H9 (cell line): Measurements from ENCODE around the gene UQCRC1. TPM values are rescaled to one million over a fixed set of nuclear protein-coding genes. Genes with fewer than 3 reads are reported as not detected.

ENCODE experiments used
- DNase-seq: peaks from one replicate; pipeline ENCODE4 v3.0.0-alpha.2; 2017
- H2AFZ ChIP-seq: one replicate; pipeline ENCODE4 v1.6.1; 2013; ENCODE audit warnings: mild to moderate bottlenecking, low read length, control low read depth, moderate library complexity
- H2AK5ac ChIP-seq: 2 replicates; pipeline ENCODE4 v1.6.1; 2013; ENCODE audit warnings: low read length, control low read depth, mixed read lengths; ENCODE audit not compliant: insufficient read length
- H2BK120ac ChIP-seq: one replicate; pipeline ENCODE4 v1.6.1; 2013; ENCODE audit warnings: low read depth, mild to moderate bottlenecking, low read length, control low read depth, inconsistent platforms; ENCODE audit not compliant: poor library complexity, severe bottlenecking
- H2BK12ac ChIP-seq: 2 replicates; pipeline ENCODE4 v1.6.1; 2013; ENCODE audit warnings: low read length, control low read depth, mixed read lengths, low read depth; ENCODE audit not compliant: insufficient read length
- H2BK15ac ChIP-seq: 2 replicates; pipeline ENCODE4 v1.6.1; 2013; ENCODE audit warnings: low read depth, low read length, control low read depth
- H2BK20ac ChIP-seq: one replicate; pipeline ENCODE4 v1.6.1; 2013; ENCODE audit warnings: low read depth, mild to moderate bottlenecking, low read length, control low read depth, inconsistent platforms; ENCODE audit not compliant: poor library complexity, severe bottlenecking
- H2BK5ac ChIP-seq: 2 replicates; pipeline ENCODE4 v1.6.1; 2013; ENCODE audit warnings: low read length, control low read depth, mixed read lengths; ENCODE audit not compliant: insufficient read length
- H3K14ac ChIP-seq: 2 replicates; pipeline ENCODE4 v1.6.1; 2013; ENCODE audit warnings: low read length, control low read depth; ENCODE audit not compliant: insufficient read depth
- H3K18ac ChIP-seq: 2 replicates; pipeline ENCODE4 v1.6.1; 2013; ENCODE audit warnings: low read depth, mild to moderate bottlenecking, mixed read lengths, low read length, control low read depth; ENCODE audit not compliant: insufficient read length
- H3K23ac ChIP-seq: 2 replicates; pipeline ENCODE4 v1.6.1; 2013; ENCODE audit warnings: low read length, control low read depth, mixed read lengths, low read depth; ENCODE audit not compliant: insufficient read length
- H3K23me2 ChIP-seq: 2 replicates; pipeline ENCODE4 v1.6.1; 2013; ENCODE audit warnings: low read depth, mild to moderate bottlenecking, mixed read lengths, low read length, control low read depth; ENCODE audit not compliant: insufficient read length, poor library complexity, severe bottlenecking
- H3K27ac ChIP-seq: 2 replicates; pipeline ENCODE4 v1.5.1; 2013; ENCODE audit warnings: low read length, control low read depth, mixed read lengths, low read depth; ENCODE audit not compliant: insufficient read length
- H3K27me3 ChIP-seq: 2 replicates; pipeline ENCODE4 v1.6.1; 2013; ENCODE audit warnings: low read length, control low read depth, inconsistent platforms; ENCODE audit not compliant: insufficient read depth
- H3K4ac ChIP-seq: 2 replicates; pipeline ENCODE4 v1.6.1; 2013; ENCODE audit warnings: low read depth, mild to moderate bottlenecking, control low read depth, inconsistent platforms, low read length, moderate library complexity
- H3K4me1 ChIP-seq: 2 replicates; pipeline ENCODE4 v1.6.1; 2013; ENCODE audit warnings: low read length, control low read depth, inconsistent platforms; ENCODE audit not compliant: insufficient read depth
- H3K4me2 ChIP-seq: 2 replicates; pipeline ENCODE4 v1.6.1; 2013; ENCODE audit warnings: low read length, control low read depth, mixed read lengths; ENCODE audit not compliant: insufficient read length, insufficient read depth
- H3K56ac ChIP-seq: 2 replicates; pipeline ENCODE4 v1.6.1; 2013; ENCODE audit warnings: low read depth, mild to moderate bottlenecking, mixed read lengths, low read length, control low read depth; ENCODE audit not compliant: insufficient read length
- H3K79me1 ChIP-seq: 2 replicates; pipeline ENCODE4 v1.6.1; 2013; ENCODE audit warnings: low read depth, mild to moderate bottlenecking, moderate library complexity, low read length, control low read depth, inconsistent platforms; ENCODE audit not compliant: insufficient read depth, poor library complexity, severe bottlenecking
- H3K79me2 ChIP-seq: 2 replicates; pipeline ENCODE4 v1.6.1; 2013; ENCODE audit warnings: low read length, control low read depth, inconsistent platforms; ENCODE audit not compliant: insufficient read depth
- H3K9ac ChIP-seq: 2 replicates; pipeline ENCODE4 v1.6.1; 2013; ENCODE audit warnings: low read length, control low read depth, mixed read lengths; ENCODE audit not compliant: insufficient read length; ENCODE audit errors: extremely low read depth
- H3K9me3 ChIP-seq: one replicate; pipeline ENCODE4 v1.6.1; 2013; ENCODE audit warnings: low read depth, low read length, inconsistent platforms; ENCODE audit not compliant: control insufficient read depth
- H3T11ph ChIP-seq: one replicate; pipeline ENCODE4 v1.6.1; 2013; ENCODE audit warnings: mild to moderate bottlenecking, low read length, control low read depth, inconsistent platforms
- H4K20me1 ChIP-seq: one replicate; pipeline ENCODE4 v1.6.1; 2013; ENCODE audit not compliant: control insufficient read depth, insufficient read length, insufficient read depth
- H4K5ac ChIP-seq: 2 replicates; pipeline ENCODE4 v1.6.1; 2013; ENCODE audit warnings: low read depth, mild to moderate bottlenecking, mixed read lengths, low read length, control low read depth; ENCODE audit not compliant: insufficient read length
- H4K8ac ChIP-seq: replicated peaks from 2 replicates; pipeline ENCODE4 v1.6.1; 2013; ENCODE audit warnings: low read length, control low read depth, mixed read lengths, low read depth; ENCODE audit not compliant: insufficient read length
- H4K91ac ChIP-seq: 2 replicates; pipeline ENCODE4 v1.6.1; 2013; ENCODE audit warnings: low read depth, mild to moderate bottlenecking, moderate library complexity, mixed read lengths, low read length, control low read depth; ENCODE audit not compliant: insufficient read length
- H3K27ac Mint-ChIP-seq, 3 experiments: 2 replicates in 2 of 3; 3 replicates in 1 of 3; pipeline ENCODE4 v1.8.0; 2020 to 2021; ENCODE audit warnings: mixed read lengths in 3 of 3, mild to moderate bottlenecking in 1 of 3, moderate library complexity in 1 of 3
- H3K27me3 Mint-ChIP-seq: 2 replicates; pipeline ENCODE4 v1.8.0; 2021; ENCODE audit warnings: low read depth, mild to moderate bottlenecking, moderate library complexity, mixed read lengths
- H3K36me3 Mint-ChIP-seq, 3 experiments: 2 replicates in 2 of 3; 3 replicates in 1 of 3; pipeline ENCODE4 v1.8.0; 2020 to 2021; ENCODE audit warnings: low read depth in 3 of 3, mixed read lengths in 3 of 3; ENCODE audit not compliant: insufficient read depth in 1 of 3
- H3K4me1 Mint-ChIP-seq, 2 experiments: 2 replicates each; pipeline ENCODE4 v1.8.0; 2020; ENCODE audit warnings: mixed read lengths in 2 of 2
- H3K4me3 Mint-ChIP-seq, 2 experiments: 2 replicates in 1 of 2; 3 replicates in 1 of 2; pipeline ENCODE4 v1.8.0; 2020 to 2021; ENCODE audit warnings: mild to moderate bottlenecking in 2 of 2, mixed read lengths in 2 of 2, moderate library complexity in 1 of 2
- H3K9me3 Mint-ChIP-seq, 2 experiments: 2 replicates in 1 of 2; 3 replicates in 1 of 2; pipeline ENCODE4 v1.8.0; 2020; ENCODE audit warnings: mild to moderate bottlenecking in 2 of 2, mixed read lengths in 2 of 2, moderate library complexity in 1 of 2
- WGBS: extraction: QIAGEN DNeasy Blood & Tissue Kit; methylation state at CpG from one replicate; pipeline ENCODE4 v1.1.7; 2013; ENCODE audit warnings: missing lambda C conversion rate, low lambda C conversion rate, mixed read lengths; ENCODE audit not compliant: insufficient read length; ENCODE audit errors: extremely low coverage; 5-methylcytosine and 5-hydroxymethylcytosine counted together
- total RNA-seq: library from RNA; stranded (reverse); gene quantifications from 2 replicates; pipeline ENCODE4 v1.2.1, GENCODE V29; 2021
- TF ChIP-seq, protein P1 (sequence below): fragments of 200-600 bp; sonication (generic); conservative IDR thresholded peaks from 3 replicates; pipeline ENCODE4 v1.8.0; 2021; ENCODE audit warnings: antibody characterized with exemption, mild to moderate bottlenecking

UQCRC1 gene
- total RNA-seq, 1 experiment from 2014 or later, result 285 TPM

DNA sequence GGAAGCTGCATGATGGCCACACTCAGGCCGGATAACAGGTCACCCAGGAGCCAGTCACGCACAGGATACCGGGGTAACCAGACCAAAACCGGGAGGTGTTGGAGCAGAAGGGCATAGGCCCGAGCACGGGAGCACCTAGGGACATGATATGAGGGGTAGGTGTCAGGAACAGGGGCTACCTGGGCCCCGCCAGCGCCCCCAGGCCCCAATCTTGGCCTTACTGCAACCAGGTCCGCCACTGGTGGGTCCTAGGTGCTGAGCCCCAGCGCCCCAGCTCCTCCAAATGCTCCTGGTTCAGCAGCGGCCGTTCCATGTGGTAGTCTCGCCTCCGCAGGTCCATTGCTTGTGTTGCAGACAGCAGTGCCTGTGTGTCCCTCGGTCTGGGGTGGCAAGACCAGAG lies 23.8 kb upstream of the UQCRC1 start:
- Histone ChIP-seq H3K4me1 (peaks cover 2% of the 10 kb centered on the region), H3K27me3 (no peaks in the 10 kb centered on the region), H2AFZ (no peak overlapping the region), H3K23me2 (peaks cover 6% of the 10 kb centered on the region), H4K20me1 (peaks cover 2% of the 10 kb centered on the region), H2BK12ac (no peak overlapping the region), H3K14ac (no peak overlapping the region; the same call in 1 of the 2 replicates), H2BK5ac (no peak overlapping the region), H3K56ac (no peak overlapping the region), H2AK5ac (no peak overlapping the region), H2BK120ac (no peak overlapping the region), H3K4ac (no peak overlapping the region), H2BK20ac (no peak overlapping the region), H3K79me1 (no peaks in the 10 kb centered on the region), H3K9me3 (no peaks in the 10 kb centered on the region), H4K8ac (no peak overlapping the region), H3T11ph (no peak overlapping the region), H3K9ac (no peak overlapping the region), H3K23ac (no peak overlapping the region), H3K4me2 (no peak overlapping the region), H2BK15ac (no peak overlapping the region), H3K18ac (no peak overlapping the region), H4K5ac (no peak overlapping the region), H3K27ac (no peak overlapping the region), H4K91ac (no peak overlapping the region), H3K79me2 (no peaks in the 10 kb centered on the region)
- WGBS, result no CpG with 5 or more reads among the region's 15 CpGs
- peak overlapping the region; percentile 79 to 90; a peak in 2 of 5 replicates for H3K4me3 Mint-ChIP-seq
- no peaks in the 10 kb centered on the region; the same call in 1 of the 2 replicates for H3K27me3 Mint-ChIP-seq
- H3K9me3 Mint-ChIP-seq, result no peaks in the 10 kb centered on the region
- H3K4me1 Mint-ChIP-seq, result peaks cover 28 to 31% of the 10 kb centered on the region in 2 experiments
- H3K36me3 Mint-ChIP-seq, result peaks cover 27 to 61% (median 60%) of the 10 kb centered on the region in 3 experiments; a peak in 6 of 7 replicates
- no peak overlapping the region for H3K27ac Mint-ChIP-seq
- DNase-seq, result no peak
- TF ChIP-seq, protein P1, sequence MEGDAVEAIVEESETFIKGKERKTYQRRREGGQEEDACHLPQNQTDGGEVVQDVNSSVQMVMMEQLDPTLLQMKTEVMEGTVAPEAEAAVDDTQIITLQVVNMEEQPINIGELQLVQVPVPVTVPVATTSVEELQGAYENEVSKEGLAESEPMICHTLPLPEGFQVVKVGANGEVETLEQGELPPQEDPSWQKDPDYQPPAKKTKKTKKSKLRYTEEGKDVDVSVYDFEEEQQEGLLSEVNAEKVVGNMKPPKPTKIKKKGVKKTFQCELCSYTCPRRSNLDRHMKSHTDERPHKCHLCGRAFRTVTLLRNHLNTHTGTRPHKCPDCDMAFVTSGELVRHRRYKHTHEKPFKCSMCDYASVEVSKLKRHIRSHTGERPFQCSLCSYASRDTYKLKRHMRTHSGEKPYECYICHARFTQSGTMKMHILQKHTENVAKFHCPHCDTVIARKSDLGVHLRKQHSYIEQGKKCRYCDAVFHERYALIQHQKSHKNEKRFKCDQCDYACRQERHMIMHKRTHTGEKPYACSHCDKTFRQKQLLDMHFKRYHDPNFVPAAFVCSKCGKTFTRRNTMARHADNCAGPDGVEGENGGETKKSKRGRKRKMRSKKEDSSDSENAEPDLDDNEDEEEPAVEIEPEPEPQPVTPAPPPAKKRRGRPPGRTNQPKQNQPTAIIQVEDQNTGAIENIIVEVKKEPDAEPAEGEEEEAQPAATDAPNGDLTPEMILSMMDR, result no peak
